ENCODE measurements around the gene SLC16A7. TPM values are rescaled to one million over a fixed set of nuclear protein-coding genes. Genes with fewer than 3 reads are reported as not detected.

Gene SLC16A7
- total and polyA plus RNA-seq, 2 of the 8 experiments (the other 6 are each of a cell fraction or from before 2014, with no cell fraction given) = 0.74 to 4.3 TPM

GRCh38 chr12:59780605-59781135, 184.8 kb downstream of the SLC16A7 start:
- Histone ChIP-seq H3K4me3 (ENCODE audit: extremely low read depth in 1 of 4, insufficient read depth in 2 of 4, low read depth in 3 of 4, low read length in 4 of 4) (no peak overlapping the region), H3K56ac (replicated peaks; ENCODE audit: insufficient read length, low read depth, low read length) (no peak overlapping the region), H4K5ac (ENCODE audit: insufficient read length, low read depth, low read length) (no peak overlapping the region), H3K36me3 (ENCODE audit: control insufficient read depth in 2 of 4, insufficient read depth in 4 of 4, low read length in 3 of 4) (no peaks in the 10 kb centered on the region), H2BK15ac (ENCODE audit: low read length) (no peak overlapping the region), H4K20me1 (replicated peaks in 1 of 2; ENCODE audit: control insufficient read depth in 1 of 2, insufficient read depth in 2 of 2, low read length in 2 of 2) (no peaks in the 10 kb centered on the region), H3K79me2 (ENCODE audit: control insufficient read depth in 1 of 2, insufficient read depth in 2 of 2, low read length in 2 of 2) (no peaks in the 10 kb centered on the region), H3K18ac (ENCODE audit: extremely low read depth, low read length) (no peak overlapping the region), H2BK120ac (replicated peaks; ENCODE audit: low read depth, low read length) (no peak overlapping the region), H4K91ac (replicated peaks; ENCODE audit: insufficient read length, low read length) (no peak overlapping the region), H3K27me3 (replicated peaks in 1 of 4; ENCODE audit: control insufficient read depth in 3 of 4, extremely low read depth in 1 of 4, insufficient read depth in 3 of 4, low read length in 3 of 4) (no peaks in the 10 kb centered on the region), H3K9ac (replicated peaks in 1 of 4; ENCODE audit: extremely low read depth in 1 of 4, low read depth in 3 of 4, low read length in 3 of 4) (peak overlapping the region in 1 of 4 experiments; percentile 43; a peak in 1 of 7 replicates), H3K23me2 (ENCODE audit: low read depth, low read length) (no peaks in the 10 kb centered on the region), H3K79me1 (ENCODE audit: low read depth, low read length) (no peaks in the 10 kb centered on the region), H3K14ac (ENCODE audit: insufficient read length) (no peak overlapping the region), H3K23ac (ENCODE audit: insufficient read length) (no peak overlapping the region), H3K27ac (ENCODE audit: low read depth, low read length) (no peak overlapping the region), H3K4me1 (replicated peaks in 1 of 4; ENCODE audit: control insufficient read depth in 3 of 4, insufficient read depth in 4 of 4, low read length in 3 of 4) (no peaks in the 10 kb centered on the region), H4K8ac (ENCODE audit: extremely low read depth, insufficient read depth, low read length) (no peak overlapping the region), H3K4me2 (ENCODE audit: insufficient read depth in 1 of 2, low read depth in 2 of 2, low read length in 2 of 2) (no peak overlapping the region), H2BK5ac (ENCODE audit: low read depth, low read length) (no peak overlapping the region), H2AFZ (ENCODE audit: low read length) (peak overlapping the region; percentile 99), H2BK20ac (ENCODE audit: low read length) (no peak overlapping the region), H2BK12ac (ENCODE audit: low read depth, low read length) (no peak overlapping the region), H3K4ac (replicated peaks; ENCODE audit: insufficient read length, low read depth, low read length) (no peak overlapping the region), H2AK5ac (ENCODE audit: low read depth, low read length) (no peak overlapping the region), H3K9me3 (ENCODE audit: insufficient read depth in 2 of 2, low read depth in 1 of 2, low read length in 1 of 2) (no peaks in the 10 kb centered on the region)
- ChIA-PET POLR2A (ENCODE audit: partially characterized antibody) (no interaction called here), CTCF (ENCODE audit: partially characterized antibody) (interaction anchor here (0.7 to 1.0 kb wide), 2 partner anchors 68 to 808 kb away, joined by 3 to 4 read pairs; no protein-coding TSS in a partner anchor)
- DNase-seq (ENCODE audit: low read depth in 1 of 2, low spot score in 2 of 2) (peak in 1 of 2 experiments; percentile 9), FAIRE-seq (peak; percentile 82)
- WGBS, 2 experiments (ENCODE audit: extremely low coverage in 1 of 2, insufficient coverage in 1 of 2, insufficient read length in 1 of 2, insufficient replicate concordance in 2 of 2, low coverage in 1 of 2, low lambda C conversion rate in 2 of 2, missing lambda C conversion rate in 1 of 2) = 75% methylated on average over 3 of the region's 3 CpGs; no CpG with 5 or more reads in 1 of the 2 experiments
- TF ChIP-seq SP2 (IDR thresholded peaks at IDR 0.05; ENCODE audit: low read length) = no peak
- TF ChIP-seq, protein P1, sequence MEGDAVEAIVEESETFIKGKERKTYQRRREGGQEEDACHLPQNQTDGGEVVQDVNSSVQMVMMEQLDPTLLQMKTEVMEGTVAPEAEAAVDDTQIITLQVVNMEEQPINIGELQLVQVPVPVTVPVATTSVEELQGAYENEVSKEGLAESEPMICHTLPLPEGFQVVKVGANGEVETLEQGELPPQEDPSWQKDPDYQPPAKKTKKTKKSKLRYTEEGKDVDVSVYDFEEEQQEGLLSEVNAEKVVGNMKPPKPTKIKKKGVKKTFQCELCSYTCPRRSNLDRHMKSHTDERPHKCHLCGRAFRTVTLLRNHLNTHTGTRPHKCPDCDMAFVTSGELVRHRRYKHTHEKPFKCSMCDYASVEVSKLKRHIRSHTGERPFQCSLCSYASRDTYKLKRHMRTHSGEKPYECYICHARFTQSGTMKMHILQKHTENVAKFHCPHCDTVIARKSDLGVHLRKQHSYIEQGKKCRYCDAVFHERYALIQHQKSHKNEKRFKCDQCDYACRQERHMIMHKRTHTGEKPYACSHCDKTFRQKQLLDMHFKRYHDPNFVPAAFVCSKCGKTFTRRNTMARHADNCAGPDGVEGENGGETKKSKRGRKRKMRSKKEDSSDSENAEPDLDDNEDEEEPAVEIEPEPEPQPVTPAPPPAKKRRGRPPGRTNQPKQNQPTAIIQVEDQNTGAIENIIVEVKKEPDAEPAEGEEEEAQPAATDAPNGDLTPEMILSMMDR (IDR thresholded peaks at IDR 0.05; ENCODE audit: control extremely low read depth in 1 of 3, insufficient read depth in 1 of 3, low read depth in 1 of 3, low read length in 3 of 3) = peak in 2 of 3 experiments; percentile 40 to 74; a peak in 3 of 4 replicates
- no peak for TF ChIP-seq EGR1 (IDR thresholded peaks at IDR 0.05; ENCODE audit: borderline replicate concordance, low read depth, low read length)
- TF ChIP-seq HDAC2 (IDR thresholded peaks at IDR 0.05; ENCODE audit: borderline replicate concordance in 1 of 2, low read depth in 2 of 2, low read length in 2 of 2) = no peak
- TF ChIP-seq SIX5 (IDR thresholded peaks at IDR 0.05; ENCODE audit: low read depth, low read length) = no peak
- TF ChIP-seq GTF2F1 (IDR thresholded peaks at IDR 0.05; ENCODE audit: borderline replicate concordance, low read depth, low read length) = no peak
- TF ChIP-seq RBBP5 (IDR thresholded peaks at IDR 0.05; ENCODE audit: borderline replicate concordance, low read depth, low read length) = no peak
- no peak for TF ChIP-seq GABPA (IDR thresholded peaks at IDR 0.05; ENCODE audit: borderline replicate concordance, insufficient read depth, low read length)
- TF ChIP-seq TAF1 (IDR thresholded peaks at IDR 0.05; ENCODE audit: low read depth, low read length) = no peak
- TF ChIP-seq SP1 (IDR thresholded peaks at IDR 0.05; ENCODE audit: low read depth, low read length) = no peak

Data from H1 (cell line).